ENCODE data around the gene MED25. TPM values are rescaled to one million over a fixed set of nuclear protein-coding genes. Genes with fewer than 3 reads are reported as not detected.
A peak's percentile ranks its signal among the peaks of the same experiment; 100 is the strongest.

Gene MED25
- total and polyA plus RNA-seq, 9 of the 15 experiments (the other 6 are each of a cell fraction or from before 2014, with no cell fraction given): 4.1 to 93.9 (median 19.3) TPM

- TF ChIP-seq ZBTB11 (CRISPR knock-in tag; IDR thresholded peaks at IDR 0.05) (peak in 1 of 3 experiments; percentile 65; a peak in 1 of 6 replicates), HDAC6 (IDR thresholded peaks at IDR 0.05; ENCODE audit: low read depth, low read length) (no peak), ZNF384 (IDR thresholded peaks at IDR 0.05; ENCODE audit: low read depth, low read length) (no peak), ZNF436 (CRISPR knock-in tag; IDR thresholded peaks at IDR 0.05) (peak; percentile 81), ELK1 (CRISPR knock-in tag; IDR thresholded peaks at IDR 0.05) (no peak), CAMTA2 (CRISPR knock-in tag; conservative IDR thresholded peaks at IDR 0.05) (0 out of 2 replicates have a peak, but pooled peaks have one; percentile 75), ZNF717 (CRISPR knock-in tag; IDR thresholded peaks at IDR 0.05) (no peak), ZNF224 (CRISPR knock-in tag; IDR thresholded peaks at IDR 0.05) (no peak), TGIF2 (CRISPR knock-in tag; IDR thresholded peaks at IDR 0.05) (no peak), ZBTB8A (IDR thresholded peaks at IDR 0.05; ENCODE audit: partially characterized antibody) (no peak), NFE2L1 (tag; IDR thresholded peaks at IDR 0.05; ENCODE audit: borderline replicate concordance, low read depth) (no peak), KAT7 (CRISPR knock-in tag; IDR thresholded peaks at IDR 0.05; ENCODE audit: borderline replicate concordance) (no peak), RBBP5 (IDR thresholded peaks at IDR 0.05; ENCODE audit: borderline replicate concordance, insufficient read depth, low read length, poor library complexity, severe bottlenecking) (peak; percentile 67), ZNF253 (CRISPR knock-in tag; conservative IDR thresholded peaks at IDR 0.05) (no peak), CBX1 (IDR thresholded peaks at IDR 0.05; ENCODE audit: low read depth) (0 out of 2 replicates have a peak, but pooled peaks have one; percentile 10), ETV6 (IDR thresholded peaks at IDR 0.05; ENCODE audit: borderline replicate concordance in 1 of 2, low read depth in 2 of 2, low read length in 1 of 2) (no peak), ETV6 (CRISPR knock-in tag; IDR thresholded peaks at IDR 0.05; ENCODE audit: borderline replicate concordance) (no peak), ILK (tag; IDR thresholded peaks at IDR 0.05; ENCODE audit: borderline replicate concordance, low read depth) (no peak), HNRNPK (IDR thresholded peaks at IDR 0.05; ENCODE audit: low read depth, low read length, poor library complexity, severe bottlenecking) (no peak), CTBP1 (IDR thresholded peaks at IDR 0.05; ENCODE audit: borderline replicate concordance) (peak; percentile 23; the same call in 1 of the 2 replicates), MEF2A (IDR thresholded peaks at IDR 0.05; ENCODE audit: control insufficient read depth, low read depth, low read length) (no peak), HEY1 (CRISPR knock-in tag; IDR thresholded peaks at IDR 0.05; ENCODE audit: borderline replicate concordance) (no peak), BCOR (IDR thresholded peaks at IDR 0.05) (no peak), HDAC2 (IDR thresholded peaks at IDR 0.05) (no peak)
Observed at GRCh38 chr19:49869484-49870308, 51.6 kb downstream of the MED25 start (continued).

Data from K562 (cell line).